PFSK-1 (cell line): ENCODE results near the gene CAMSAP1.

Experiments
- FOXP2 ChIP-seq: optimal IDR thresholded peaks from 2 replicates; pipeline ENCODE3; 2011; ENCODE audit warnings: borderline replicate concordance, control low read depth, inconsistent platforms; ENCODE audit not compliant: insufficient read depth; ENCODE audit errors: extremely low read length, extremely low read depth
- POLR2AphosphoS5 ChIP-seq: IDR thresholded peaks from 2 replicates; pipeline ENCODE4 v1.6.1; 2012; ENCODE audit warnings: low read depth, mild to moderate bottlenecking, control low read depth, low read length, moderate library complexity
- SIN3A ChIP-seq: IDR thresholded peaks from 2 replicates; pipeline ENCODE4 v1.6.1; 2012; ENCODE audit warnings: mild to moderate bottlenecking, low read length, moderate library complexity, borderline replicate concordance; ENCODE audit not compliant: insufficient read depth
- TAF1 ChIP-seq: IDR thresholded peaks from 2 replicates; pipeline ENCODE4 v1.6.1; 2012; ENCODE audit warnings: low read length, control low read depth, borderline replicate concordance; ENCODE audit not compliant: insufficient read depth
- TF ChIP-seq, protein P1 (sequence below), 2 experiments: IDR thresholded peaks; 2 replicates each; pipeline versions ENCODE4 v1.6.1 to v1.8.0; 2011 to 2012; ENCODE audit warnings: low read depth in 2 of 2, low read length in 2 of 2, control low read depth in 1 of 2, inconsistent platforms in 1 of 2, mild to moderate bottlenecking in 1 of 2, moderate library complexity in 1 of 2; ENCODE audit not compliant: insufficient read depth in 1 of 2

CAMSAP1 gene

DNA sequence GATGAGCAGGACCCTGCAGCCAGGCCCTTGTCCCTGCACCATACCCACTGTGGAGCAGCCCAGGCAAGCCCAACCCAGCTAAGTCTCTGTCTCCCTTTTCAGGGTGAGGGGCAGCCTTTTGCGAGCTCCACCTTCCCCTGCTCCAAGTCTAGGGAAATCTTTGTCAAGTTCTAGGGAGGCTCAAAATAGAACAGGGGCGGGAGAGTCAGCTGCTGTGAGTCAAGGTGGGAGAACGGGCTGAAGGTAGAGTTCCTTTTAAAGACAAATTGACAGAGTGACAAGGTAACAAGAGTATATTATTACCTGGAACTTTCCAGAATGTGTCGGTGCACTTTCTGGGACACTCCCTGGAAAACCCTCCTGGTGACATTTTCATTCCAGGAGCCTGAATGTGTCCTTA lies 140.6 kb downstream of the CAMSAP1 start:
- no peak for TF ChIP-seq SIN3A
- no peak for TF ChIP-seq TAF1
- TF ChIP-seq, protein P1, sequence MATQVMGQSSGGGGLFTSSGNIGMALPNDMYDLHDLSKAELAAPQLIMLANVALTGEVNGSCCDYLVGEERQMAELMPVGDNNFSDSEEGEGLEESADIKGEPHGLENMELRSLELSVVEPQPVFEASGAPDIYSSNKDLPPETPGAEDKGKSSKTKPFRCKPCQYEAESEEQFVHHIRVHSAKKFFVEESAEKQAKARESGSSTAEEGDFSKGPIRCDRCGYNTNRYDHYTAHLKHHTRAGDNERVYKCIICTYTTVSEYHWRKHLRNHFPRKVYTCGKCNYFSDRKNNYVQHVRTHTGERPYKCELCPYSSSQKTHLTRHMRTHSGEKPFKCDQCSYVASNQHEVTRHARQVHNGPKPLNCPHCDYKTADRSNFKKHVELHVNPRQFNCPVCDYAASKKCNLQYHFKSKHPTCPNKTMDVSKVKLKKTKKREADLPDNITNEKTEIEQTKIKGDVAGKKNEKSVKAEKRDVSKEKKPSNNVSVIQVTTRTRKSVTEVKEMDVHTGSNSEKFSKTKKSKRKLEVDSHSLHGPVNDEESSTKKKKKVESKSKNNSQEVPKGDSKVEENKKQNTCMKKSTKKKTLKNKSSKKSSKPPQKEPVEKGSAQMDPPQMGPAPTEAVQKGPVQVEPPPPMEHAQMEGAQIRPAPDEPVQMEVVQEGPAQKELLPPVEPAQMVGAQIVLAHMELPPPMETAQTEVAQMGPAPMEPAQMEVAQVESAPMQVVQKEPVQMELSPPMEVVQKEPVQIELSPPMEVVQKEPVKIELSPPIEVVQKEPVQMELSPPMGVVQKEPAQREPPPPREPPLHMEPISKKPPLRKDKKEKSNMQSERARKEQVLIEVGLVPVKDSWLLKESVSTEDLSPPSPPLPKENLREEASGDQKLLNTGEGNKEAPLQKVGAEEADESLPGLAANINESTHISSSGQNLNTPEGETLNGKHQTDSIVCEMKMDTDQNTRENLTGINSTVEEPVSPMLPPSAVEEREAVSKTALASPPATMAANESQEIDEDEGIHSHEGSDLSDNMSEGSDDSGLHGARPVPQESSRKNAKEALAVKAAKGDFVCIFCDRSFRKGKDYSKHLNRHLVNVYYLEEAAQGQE (IDR thresholded peaks at IDR 0.05; ENCODE audit: insufficient read depth in 1 of 2, low read depth in 2 of 2, low read length in 2 of 2) = no peak
- TF ChIP-seq FOXP2 = no peak
- no peak for TF ChIP-seq POLR2AphosphoS5

DNA sequence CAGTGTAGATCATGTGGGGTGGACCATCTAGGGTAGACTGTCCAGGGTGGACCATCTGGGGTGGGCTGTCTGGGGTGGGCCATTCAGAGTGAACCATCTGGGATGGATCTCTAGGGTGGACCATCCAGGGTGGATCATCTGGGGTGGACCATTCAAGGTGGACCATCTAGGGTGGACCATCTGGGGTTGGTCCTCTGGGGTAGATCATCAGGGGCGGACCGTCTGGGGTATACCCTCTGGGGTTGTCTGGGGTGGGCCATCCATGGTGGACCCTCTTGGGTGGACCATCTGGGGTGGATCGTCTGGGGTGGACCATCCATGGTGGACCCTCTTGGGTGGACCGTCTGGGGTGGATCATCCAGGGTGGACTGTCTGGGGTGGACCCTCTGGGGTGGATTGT lies 141.1 kb downstream of the CAMSAP1 start:
- TF ChIP-seq, protein P1 (IDR thresholded peaks at IDR 0.05; ENCODE audit: insufficient read depth in 1 of 2, low read depth in 2 of 2, low read length in 2 of 2) = no peak
- TF ChIP-seq TAF1 (no peak), SIN3A (no peak), FOXP2 (no peak)

DNA sequence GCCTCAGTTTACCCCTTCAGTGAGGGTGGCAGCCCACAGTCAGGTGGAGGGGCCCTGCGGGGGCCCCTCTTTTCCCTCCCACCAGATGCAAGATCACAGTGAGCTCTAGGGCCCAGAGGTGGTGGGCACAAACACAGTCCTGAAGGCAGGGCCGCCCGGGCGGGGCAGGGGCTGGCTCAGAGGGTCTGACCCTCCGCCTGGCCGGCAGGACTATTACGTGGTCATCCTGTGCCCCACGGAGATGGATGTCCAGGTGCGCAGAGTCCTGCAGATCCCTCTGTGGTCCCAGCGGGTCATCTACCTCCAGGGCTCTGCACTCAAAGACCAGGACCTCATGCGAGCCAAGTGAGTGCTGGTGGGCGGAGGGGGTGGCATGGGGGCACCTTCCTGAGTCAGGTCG lies 141.9 kb downstream of the CAMSAP1 start:
- TF ChIP-seq POLR2AphosphoS5 = no peak
- no peak for TF ChIP-seq FOXP2
- no peak for TF ChIP-seq SIN3A
- no peak for TF ChIP-seq TAF1
- TF ChIP-seq, protein P1 (IDR thresholded peaks at IDR 0.05; ENCODE audit: insufficient read depth in 1 of 2, low read depth in 2 of 2, low read length in 2 of 2) = no peak

DNA sequence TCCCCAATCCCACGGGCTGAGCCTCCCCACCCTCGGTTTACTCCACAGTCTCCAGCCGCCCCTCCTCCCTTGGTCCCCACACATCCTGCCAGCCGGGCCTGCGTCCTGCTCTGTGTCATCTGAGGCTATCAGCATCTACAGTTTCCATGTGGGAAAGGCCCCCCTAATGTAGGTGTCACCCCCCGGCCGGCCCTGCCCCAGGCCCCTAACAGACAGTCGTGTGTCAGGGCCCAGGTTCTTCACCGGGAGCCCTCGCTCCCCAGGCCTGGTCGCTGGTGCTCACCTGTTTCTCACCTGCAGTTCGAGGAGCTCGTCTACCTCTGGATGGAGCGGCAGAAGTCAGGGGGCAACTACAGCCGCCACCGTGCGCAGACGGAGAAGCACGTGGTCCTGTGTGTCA lies 142.6 kb downstream of the CAMSAP1 start:
- no peak for TF ChIP-seq FOXP2
- TF ChIP-seq, protein P1 (IDR thresholded peaks at IDR 0.05; ENCODE audit: insufficient read depth in 1 of 2, low read depth in 2 of 2, low read length in 2 of 2) = no peak
- TF ChIP-seq SIN3A = no peak
- no peak for TF ChIP-seq POLR2AphosphoS5
- TF ChIP-seq TAF1 = no peak

DNA sequence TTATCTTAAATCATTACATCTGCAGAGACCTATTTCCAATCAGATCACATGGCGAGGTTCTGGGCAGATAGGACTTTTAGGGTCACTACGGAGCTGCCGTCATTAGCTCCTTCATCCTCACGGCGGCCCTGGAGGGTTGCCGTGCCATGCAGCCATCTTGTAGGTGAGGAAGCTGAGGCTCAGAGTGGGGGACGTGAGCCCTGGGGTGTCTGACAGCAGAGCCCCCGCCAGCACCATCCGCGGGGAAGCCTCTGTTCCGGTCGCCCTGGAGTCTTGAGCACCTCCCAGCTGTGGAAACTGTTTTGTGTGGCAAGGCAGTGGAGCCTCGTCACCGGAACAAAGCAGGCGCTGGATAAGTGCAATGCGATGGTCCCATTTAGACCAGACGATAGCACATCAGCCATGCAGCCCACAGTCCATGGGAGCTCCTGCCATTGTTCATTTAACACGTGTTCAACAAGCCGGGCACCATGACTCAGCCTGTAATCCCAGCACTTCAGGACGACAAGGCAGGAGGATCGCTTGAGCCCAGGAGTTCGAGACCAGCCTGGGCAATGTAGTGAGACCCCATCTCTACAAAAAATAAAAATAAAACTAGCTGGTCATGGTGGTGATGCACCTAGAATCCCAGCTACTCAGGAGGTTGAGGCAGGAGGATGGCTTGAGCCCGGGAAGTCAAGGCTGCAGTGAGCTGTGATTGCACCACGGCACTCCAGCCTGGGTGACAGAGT lies 143.5 kb downstream of the CAMSAP1 start:
- TF ChIP-seq, protein P1 (IDR thresholded peaks at IDR 0.05; ENCODE audit: insufficient read depth in 1 of 2, low read depth in 2 of 2, low read length in 2 of 2) = no peak
- TF ChIP-seq SIN3A (no peak), TAF1 (no peak), FOXP2 (no peak)
